C4-2B (cell line): ENCODE data around the gene CTNNBIP1.

ENCODE experiments used
- ZFX ChIP-seq: fragments of 450-650 bp; IDR thresholded peaks from 2 replicates; pipeline ENCODE4 v1.6.1; 2017
- TF ChIP-seq, protein P1 (sequence below): fragments of 450-650 bp; conservative IDR thresholded peaks from 2 replicates; pipeline ENCODE4 v1.5.1; 2017; ENCODE audit warnings: mild to moderate bottlenecking

DNA sequence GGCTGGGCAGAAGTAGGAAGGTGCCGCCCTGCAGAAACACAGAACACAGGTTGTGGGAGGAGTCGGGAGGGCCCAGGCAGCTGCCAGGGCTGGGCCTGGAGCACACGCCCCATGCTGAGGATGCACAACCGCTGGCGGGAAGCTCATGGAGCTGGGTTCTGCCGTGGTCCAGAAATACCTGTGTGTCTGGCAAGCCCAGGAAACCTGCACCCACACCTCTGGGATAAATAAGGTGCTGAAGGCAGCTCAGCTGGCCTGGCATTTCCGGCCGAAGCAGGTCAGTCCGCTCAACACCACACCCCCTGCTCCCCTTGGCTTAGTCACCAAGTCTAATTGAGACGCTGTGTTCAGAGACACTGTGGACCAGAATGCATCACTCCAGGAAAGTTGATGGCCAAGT lies 32.1 kb downstream of the CTNNBIP1 start:
- TF ChIP-seq, protein P1, sequence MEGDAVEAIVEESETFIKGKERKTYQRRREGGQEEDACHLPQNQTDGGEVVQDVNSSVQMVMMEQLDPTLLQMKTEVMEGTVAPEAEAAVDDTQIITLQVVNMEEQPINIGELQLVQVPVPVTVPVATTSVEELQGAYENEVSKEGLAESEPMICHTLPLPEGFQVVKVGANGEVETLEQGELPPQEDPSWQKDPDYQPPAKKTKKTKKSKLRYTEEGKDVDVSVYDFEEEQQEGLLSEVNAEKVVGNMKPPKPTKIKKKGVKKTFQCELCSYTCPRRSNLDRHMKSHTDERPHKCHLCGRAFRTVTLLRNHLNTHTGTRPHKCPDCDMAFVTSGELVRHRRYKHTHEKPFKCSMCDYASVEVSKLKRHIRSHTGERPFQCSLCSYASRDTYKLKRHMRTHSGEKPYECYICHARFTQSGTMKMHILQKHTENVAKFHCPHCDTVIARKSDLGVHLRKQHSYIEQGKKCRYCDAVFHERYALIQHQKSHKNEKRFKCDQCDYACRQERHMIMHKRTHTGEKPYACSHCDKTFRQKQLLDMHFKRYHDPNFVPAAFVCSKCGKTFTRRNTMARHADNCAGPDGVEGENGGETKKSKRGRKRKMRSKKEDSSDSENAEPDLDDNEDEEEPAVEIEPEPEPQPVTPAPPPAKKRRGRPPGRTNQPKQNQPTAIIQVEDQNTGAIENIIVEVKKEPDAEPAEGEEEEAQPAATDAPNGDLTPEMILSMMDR, result no peak
- no peak for TF ChIP-seq ZFX
